Duodenal mucosa (tissue), 2 donors: ENCODE measurements around the gene PLA1A.

ENCODE experiments used
- H3K27ac ChIP-seq: one replicate; pipeline ENCODE4 v1.7.0; 2013; ENCODE audit warnings: low read depth, low read length
- H3K27me3 ChIP-seq, 2 donors: one replicate each; pipeline ENCODE4 v1.7.0; 2013; ENCODE audit warnings: low read length in 2 of 2, control low read depth in 1 of 2; ENCODE audit not compliant: insufficient read depth in 2 of 2, control insufficient read depth in 1 of 2
- H3K36me3 ChIP-seq, 2 donors: one replicate each; pipeline ENCODE4 v1.7.0; 2013; ENCODE audit warnings: low read length in 2 of 2, control low read depth in 1 of 2; ENCODE audit not compliant: insufficient read depth in 2 of 2, control insufficient read depth in 1 of 2
- H3K4me1 ChIP-seq, 2 donors: one replicate each; pipeline ENCODE4 v1.7.0; 2013; ENCODE audit warnings: low read length in 2 of 2, control low read depth in 1 of 2; ENCODE audit not compliant: insufficient read depth in 2 of 2, control insufficient read depth in 1 of 2
- H3K4me3 ChIP-seq, 2 donors: one replicate each; pipeline ENCODE4 v1.7.0; 2013; ENCODE audit warnings: low read length in 2 of 2, low read depth in 1 of 2
- H3K9ac ChIP-seq, 2 donors: one replicate each; pipeline ENCODE4 v1.7.0; 2013; ENCODE audit warnings: low read length in 2 of 2, low read depth in 1 of 2
- H3K9me3 ChIP-seq, 2 donors: one replicate each; pipeline ENCODE4 v1.7.0; 2013; ENCODE audit warnings: low read length in 2 of 2, control low read depth in 1 of 2; ENCODE audit not compliant: control insufficient read depth in 1 of 2

Gene PLA1A

DNA sequence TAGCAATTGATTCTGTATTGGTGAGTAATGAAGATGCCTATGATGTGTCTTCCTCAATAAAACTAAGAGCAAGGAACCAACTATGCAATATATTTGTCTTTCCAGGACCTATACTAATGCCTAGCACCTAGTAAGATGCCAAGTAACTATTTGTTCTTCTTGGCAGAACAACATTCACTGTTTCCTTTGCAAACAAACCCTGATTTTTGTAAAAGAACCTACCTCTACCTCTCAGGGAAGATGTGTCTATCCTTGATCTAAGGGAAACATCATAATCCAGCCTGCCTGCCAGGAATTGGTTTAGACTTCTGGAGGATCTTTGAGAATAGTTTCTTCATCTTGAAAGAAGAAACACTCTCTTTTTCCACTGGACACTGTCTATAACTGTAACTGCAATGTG lies 22.2 kb upstream of the PLA1A start:
- Histone ChIP-seq H3K9me3 (no peaks in the 10 kb centered on the region), H3K36me3 (no peaks in the 10 kb centered on the region), H3K27ac (no peak overlapping the region), H3K4me3 (no peak overlapping the region), H3K27me3 (no peaks in the 10 kb centered on the region), H3K9ac (no peak overlapping the region), H3K4me1 (peaks cover 3 to 4% of the 10 kb centered on the region in 2 donors)

DNA sequence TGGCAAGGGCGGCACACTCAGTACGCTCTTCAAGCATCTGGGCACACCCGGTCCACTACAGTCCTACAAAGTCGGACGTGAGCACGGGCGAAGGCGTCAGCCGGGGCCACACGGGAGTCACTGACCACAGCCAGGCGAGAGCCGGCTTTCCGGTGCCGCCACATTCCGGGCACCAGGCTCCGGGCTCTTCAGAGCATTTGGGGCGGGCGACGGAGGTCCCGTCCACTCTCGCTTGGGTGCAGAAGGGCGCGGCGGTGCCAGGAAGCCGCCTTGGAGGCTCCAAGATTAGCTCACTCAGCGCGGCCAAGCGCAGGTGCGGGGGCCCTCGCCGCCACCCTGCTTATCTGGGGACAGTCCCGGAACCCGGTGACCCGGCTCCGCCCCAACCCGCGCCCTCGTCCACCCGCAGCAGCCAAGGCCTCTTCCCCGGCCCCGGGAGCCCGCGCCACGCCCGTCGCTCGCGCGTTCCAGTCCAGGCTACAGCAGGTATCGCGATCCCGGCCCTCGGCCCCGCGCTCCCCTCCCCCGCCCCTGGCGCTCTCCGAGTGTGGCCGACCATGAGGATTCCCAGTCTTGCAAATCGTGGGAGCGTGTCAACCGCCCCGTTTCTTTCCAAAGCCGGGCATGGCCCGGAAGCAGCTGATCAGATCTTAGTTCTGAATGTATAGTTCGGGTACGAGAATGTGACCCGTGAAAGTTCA lies 18.2 kb upstream of the PLA1A start, which contains the start of gene ADPRH:
Gene ADPRH, plus strand, starts transcription at position 127 of the 701 bp plus-strand sequence. CDS start 2,678 bp downstream, outside the sequence.
- H3K4me1 ChIP-seq: peaks cover 3 to 4% of the 10 kb centered on the region in 2 donors
- H3K9me3 ChIP-seq: no peaks in the 10 kb centered on the region
- H3K27ac ChIP-seq: peak within 1 kb of the TSS; percentile 81
- H3K27me3 ChIP-seq: no peaks in the 10 kb centered on the region
- H3K36me3 ChIP-seq: no peaks in the 10 kb centered on the region
- peak within 1 kb of the TSS; percentile 67 to 86 for H3K4me3 ChIP-seq
- H3K9ac ChIP-seq: peak within 1 kb of the TSS; percentile 67 to 74

- Histone ChIP-seq H3K9me3 (no peaks in the 10 kb centered on the region), H3K27ac (peak overlapping the region; percentile 81), H3K27me3 (no peaks in the 10 kb centered on the region), H3K4me3 (peak overlapping the region; percentile 67 to 86), H3K4me1 (peaks cover 3 to 4% of the 10 kb centered on the region in 2 donors), H3K36me3 (no peaks in the 10 kb centered on the region), H3K9ac (peak overlapping the region; percentile 67 to 74)
These were observed 17.5 kb upstream of the PLA1A start for GRCh38 chr3:119580067-119580760.

DNA sequence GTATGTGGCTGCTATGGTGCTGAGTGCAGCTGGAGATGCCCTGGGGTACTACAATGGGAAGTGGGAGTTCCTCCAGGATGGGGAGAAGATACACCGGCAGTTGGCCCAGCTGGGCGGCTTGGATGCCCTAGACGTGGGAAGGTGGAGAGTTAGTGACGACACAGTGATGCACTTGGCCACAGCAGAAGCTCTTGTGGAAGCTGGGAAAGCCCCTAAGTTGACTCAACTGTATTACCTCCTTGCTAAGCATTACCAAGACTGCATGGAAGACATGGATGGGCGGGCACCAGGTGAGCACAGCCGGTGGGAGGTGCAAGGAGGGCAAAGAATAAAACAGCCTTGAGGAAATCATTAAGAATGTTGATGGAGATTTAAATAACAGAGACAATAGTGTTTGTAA lies 15.5 kb upstream of the PLA1A start:
- Histone ChIP-seq H3K9ac (no peak overlapping the region), H3K27ac (no peak overlapping the region), H3K9me3 (no peaks in the 10 kb centered on the region), H3K36me3 (no peaks in the 10 kb centered on the region), H3K4me3 (no peak overlapping the region), H3K4me1 (peaks cover 4 to 6% of the 10 kb centered on the region in 2 donors), H3K27me3 (no peaks in the 10 kb centered on the region)

- no peaks in the 10 kb centered on the region for H3K9me3 ChIP-seq
- no peak overlapping the region for H3K27ac ChIP-seq
- H3K36me3 ChIP-seq: no peaks in the 10 kb centered on the region
- peaks cover 6 to 12% of the 10 kb centered on the region in 2 donors for H3K4me1 ChIP-seq
- no peaks in the 10 kb centered on the region for H3K27me3 ChIP-seq
- H3K9ac ChIP-seq: no peak overlapping the region
- no peak overlapping the region for H3K4me3 ChIP-seq
These were observed 12.5 kb upstream of the PLA1A start for GRCh38 chr3:119585208-119585607.

- Histone ChIP-seq H3K27ac (no peak overlapping the region), H3K4me1 (peaks cover 6 to 12% of the 10 kb centered on the region in 2 donors), H3K9me3 (no peaks in the 10 kb centered on the region)
These were observed 11.7 kb upstream of the PLA1A start for GRCh38 chr3:119585856-119586570.

DNA sequence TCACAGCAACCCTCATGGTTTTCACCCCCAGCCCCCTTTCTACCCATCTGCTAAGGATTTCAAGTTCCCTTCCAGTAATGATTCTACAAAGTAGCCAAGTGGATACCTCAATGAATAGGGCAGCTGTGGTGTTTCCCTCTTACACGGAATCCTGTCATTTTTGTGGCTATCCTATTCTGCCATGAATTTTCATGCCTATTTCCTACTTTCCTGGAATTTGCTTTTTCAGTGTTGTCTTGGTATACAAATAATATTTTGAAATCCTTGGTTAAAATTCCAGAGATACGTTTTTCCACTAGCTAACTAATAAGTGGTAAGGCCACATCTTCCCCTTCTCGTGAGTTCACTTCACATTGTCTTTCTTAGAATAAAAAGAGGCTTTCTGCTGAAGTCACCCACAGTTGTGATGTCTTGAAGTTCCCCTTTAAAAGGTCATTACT lies 10.9 kb upstream of the PLA1A start:
- H3K27me3 ChIP-seq: no peaks in the 10 kb centered on the region
- H3K9ac ChIP-seq: no peak overlapping the region
- no peak overlapping the region for H3K4me3 ChIP-seq
- H3K36me3 ChIP-seq: peaks cover 0 to 3% of the 10 kb centered on the region in 2 donors
- no peak overlapping the region for H3K27ac ChIP-seq
- no peaks in the 10 kb centered on the region for H3K9me3 ChIP-seq
- peaks cover 6 to 12% of the 10 kb centered on the region in 2 donors for H3K4me1 ChIP-seq

More at GRCh38 chr3:119585856-119586570, 11.7 kb upstream of the PLA1A start:
- H3K27me3 ChIP-seq: no peaks in the 10 kb centered on the region
- H3K36me3 ChIP-seq: peaks cover 0 to 3% of the 10 kb centered on the region in 2 donors
- H3K4me3 ChIP-seq: no peak overlapping the region
- no peak overlapping the region for H3K9ac ChIP-seq

DNA sequence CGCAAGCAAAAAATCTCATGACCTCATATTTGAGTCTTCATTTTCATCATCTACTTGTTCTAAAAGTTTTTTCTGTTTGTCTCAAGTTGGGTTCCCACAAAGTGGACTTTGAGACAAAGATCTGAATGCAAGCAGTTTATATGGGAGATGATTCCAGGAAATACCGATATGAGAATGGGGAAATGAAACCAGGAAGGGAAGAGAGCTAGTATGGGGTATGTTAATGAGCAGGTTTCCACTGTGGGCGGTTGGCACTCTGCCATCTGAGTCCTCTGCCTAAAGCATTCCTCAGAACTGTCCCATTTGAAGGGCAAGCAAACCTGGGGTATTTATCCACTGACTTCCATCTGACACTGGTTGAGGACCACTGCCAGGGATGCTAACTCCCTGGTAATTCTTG lies 9.6 kb upstream of the PLA1A start:
- Histone ChIP-seq H3K9ac (no peak overlapping the region), H3K27ac (no peak overlapping the region), H3K27me3 (no peaks in the 10 kb centered on the region), H3K9me3 (no peaks in the 10 kb centered on the region), H3K4me1 (peaks cover 6 to 12% of the 10 kb centered on the region in 2 donors), H3K4me3 (no peak overlapping the region), H3K36me3 (peaks cover 0 to 3% of the 10 kb centered on the region in 2 donors)

GRCh38 chr3:119589102-119589773 lies 8.4 kb upstream of the PLA1A start:
- H3K4me3 ChIP-seq: no peak overlapping the region
- peaks cover 0 to 3% of the 10 kb centered on the region in 2 donors for H3K36me3 ChIP-seq
- H3K9ac ChIP-seq: no peak overlapping the region
- H3K4me1 ChIP-seq: peaks cover 6 to 12% of the 10 kb centered on the region in 2 donors
- no peaks in the 10 kb centered on the region for H3K9me3 ChIP-seq
- H3K27me3 ChIP-seq: peaks cover 0 to 3% of the 10 kb centered on the region in 2 donors
- no peak overlapping the region for H3K27ac ChIP-seq
